Subcutaneous adipose tissue (tissue), 4 donors: ENCODE results near the gene CFAP58. TPM values are rescaled to one million over a fixed set of nuclear protein-coding genes. Genes with fewer than 3 reads are reported as not detected.

Source experiments
- CTCF ChIP-seq: fragments of 450-650 bp; IDR thresholded peaks from one replicate; pipeline ENCODE4 v1.5.1; 2016; ENCODE audit warnings: low read depth, mild to moderate bottlenecking, control low read depth, antibody characterized with exemption, moderate library complexity
- total RNA-seq, 4 donors: library from RNA; depleted of rRNA; stranded (reverse); fragments of >200 nt; gene quantifications; one replicate each; pipeline ENCODE4 v1.1.0, GENCODE V29; 2016

CFAP58 gene
- total RNA-seq, 4 donors from 2014 or later, result 0.16 to 0.66 (median 0.26) TPM

- no peak for TF ChIP-seq CTCF
Observed at GRCh38 chr10:104406715-104407650, 53.4 kb downstream of the CFAP58 start.

- no peak for TF ChIP-seq CTCF
Observed at GRCh38 chr10:104413528-104413927, 59.9 kb downstream of the CFAP58 start.

- TF ChIP-seq CTCF, result no peak
Observed at GRCh38 chr10:104415526-104416165, 62.0 kb downstream of the CFAP58 start.

- TF ChIP-seq CTCF, result no peak
Observed at GRCh38 chr10:104416851-104417250, 63.2 kb downstream of the CFAP58 start.

GRCh38 chr10:104417637-104418292 lies 64.1 kb downstream of the CFAP58 start:
- TF ChIP-seq CTCF, result no peak

GRCh38 chr10:104424719-104425118 lies 71.1 kb downstream of the CFAP58 start:
- no peak for TF ChIP-seq CTCF

- TF ChIP-seq CTCF, result no peak
Observed at GRCh38 chr10:104427989-104428388, 74.4 kb downstream of the CFAP58 start.
